ENCODE results near the gene SOX5.
A peak's percentile ranks its signal among the peaks of the same experiment; 100 is the strongest.

SOX5 gene

GRCh38 chr12:23670684-23671083, 278.8 kb downstream of the SOX5 start:
- DNase-seq: no peak

- no peak for DNase-seq
Observed at GRCh38 chr12:23669691-23670090, 279.8 kb downstream of the SOX5 start.

GRCh38 chr12:23666866-23667265, 282.6 kb downstream of the SOX5 start:
- no peak for DNase-seq

GRCh38 chr12:23662966-23663365, 286.5 kb downstream of the SOX5 start:
- DNase-seq: no peak

- no peak for DNase-seq
Observed at GRCh38 chr12:23659131-23659530, 290.3 kb downstream of the SOX5 start.

- DNase-seq: no peak
Observed at GRCh38 chr12:23657598-23657997, 291.9 kb downstream of the SOX5 start.

GRCh38 chr12:23655884-23656283, 293.6 kb downstream of the SOX5 start:
- DNase-seq: no peak

- no peak for DNase-seq
Observed at GRCh38 chr12:23655112-23655511, 294.4 kb downstream of the SOX5 start.

- no peak for DNase-seq
Observed at GRCh38 chr12:23648546-23648945, 300.9 kb downstream of the SOX5 start.

- peak; percentile 38 to 43 for DNase-seq
Observed at GRCh38 chr12:23640754-23641153, 308.7 kb downstream of the SOX5 start.

- no peak for DNase-seq
Observed at GRCh38 chr12:23634344-23634743, 315.1 kb downstream of the SOX5 start.

GRCh38 chr12:23631786-23632377, 317.6 kb downstream of the SOX5 start:
- DNase-seq: peak; percentile 94 to 96

- DNase-seq: no peak
Observed at GRCh38 chr12:23630524-23630923, 318.9 kb downstream of the SOX5 start.

- DNase-seq: no peak
Observed at GRCh38 chr12:23628806-23629205, 320.7 kb downstream of the SOX5 start.

- no peak for DNase-seq
Observed at GRCh38 chr12:23626791-23627190, 322.7 kb downstream of the SOX5 start.

GRCh38 chr12:23621900-23622299, 327.6 kb downstream of the SOX5 start:
- no peak for DNase-seq

GRCh38 chr12:23618718-23619117, 330.8 kb downstream of the SOX5 start:
- no peak for DNase-seq

- no peak for DNase-seq
Observed at GRCh38 chr12:23617749-23618148, 331.7 kb downstream of the SOX5 start.

GRCh38 chr12:23614280-23614679, 335.2 kb downstream of the SOX5 start:
- DNase-seq: no peak

GRCh38 chr12:23611320-23611719, 338.1 kb downstream of the SOX5 start:
- DNase-seq: no peak

- no peak for DNase-seq
Observed at GRCh38 chr12:23600919-23601318, 348.6 kb downstream of the SOX5 start.

GRCh38 chr12:23596568-23596967, 352.9 kb downstream of the SOX5 start:
- no peak for DNase-seq

GRCh38 chr12:23587833-23588559, 361.5 kb downstream of the SOX5 start:
- no peak for DNase-seq

- peak; percentile 67 to 86 for DNase-seq
Observed at GRCh38 chr12:23585782-23586163, 363.7 kb downstream of the SOX5 start.
